Spleen (tissue), 11 donors: ENCODE data around the gene ATF6. TPM values are rescaled to one million over a fixed set of nuclear protein-coding genes. Genes with fewer than 3 reads are reported as not detected.

Experiments used
- DNase-seq: peaks from one replicate; pipeline ENCODE4 v3.0.0-alpha.2; 2020
- H3K27ac ChIP-seq, 8 donors: fragments of 200-600 bp; sonication (generic) in 7 of 8; 1 replicate in 4 of 8; 2 replicates in 4 of 8; pipeline versions ENCODE4 v1.5.0 to v1.8.0; 2016 to 2021; ENCODE audit warnings: inconsistent platforms in 4 of 8, mild to moderate bottlenecking in 4 of 8, moderate library complexity in 1 of 8
- H3K27me3 ChIP-seq, 7 donors: fragments of 200-600 bp; sonication (generic) in 6 of 7; replicated peaks in 1 of 7; 1 replicate in 4 of 7; 2 replicates in 3 of 7; pipeline versions ENCODE4 v1.5.0 to v1.8.0; 2016 to 2021; ENCODE audit warnings: inconsistent platforms in 3 of 7, mild to moderate bottlenecking in 1 of 7
- H3K36me3 ChIP-seq, 6 donors: fragments of 200-600 bp; sonication (generic) in 5 of 6; 1 replicate in 4 of 6; 2 replicates in 2 of 6; pipeline versions ENCODE4 v1.5.0 to v1.8.0; 2016 to 2021; ENCODE audit warnings: inconsistent platforms in 2 of 6
- H3K4me1 ChIP-seq, 6 donors: fragments of 200-600 bp; sonication (generic) in 5 of 6; 1 replicate in 3 of 6; 2 replicates in 3 of 6; pipeline versions ENCODE4 v1.5.0 to v1.8.0; 2016 to 2021; ENCODE audit warnings: inconsistent platforms in 3 of 6
- H3K4me3 ChIP-seq, 8 donors: fragments of 200-600 bp; sonication (generic) in 7 of 8; 1 replicate in 4 of 8; 2 replicates in 4 of 8; pipeline versions ENCODE4 v1.5.0 to v1.8.0; 2016 to 2021; ENCODE audit warnings: inconsistent platforms in 4 of 8, mild to moderate bottlenecking in 4 of 8, moderate library complexity in 2 of 8
- H3K9me3 ChIP-seq, 8 donors: fragments of 200-600 bp; sonication (generic) in 7 of 8; 1 replicate in 4 of 8; 2 replicates in 4 of 8; pipeline versions ENCODE4 v1.5.0 to v1.8.0; 2016 to 2021; ENCODE audit warnings: inconsistent platforms in 4 of 8
- CTCF ChIP-seq, 11 experiments: fragments of 200-600 bp in 7 of 11; fragments of 450-650 bp in 4 of 11; sonication (generic) in 4 of 11; IDR thresholded peaks in 8 of 11; conservative IDR thresholded peaks in 3 of 11; 1 replicate in 7 of 11; 2 replicates in 4 of 11; pipeline versions ENCODE4 v1.4.0 to v1.8.0; 2016 to 2021; ENCODE audit warnings: antibody characterized with exemption in 11 of 11, inconsistent platforms in 4 of 11, mild to moderate bottlenecking in 1 of 11
- POLR2A ChIP-seq, 3 donors: fragments of 450-650 bp; IDR thresholded peaks; one replicate each; pipeline ENCODE4 v1.5.1; 2017; ENCODE audit warnings: antibody characterized with exemption in 3 of 3, mild to moderate bottlenecking in 1 of 3
- POLR2AphosphoS5 ChIP-seq, 3 donors: sonication (generic); formaldehyde crosslinking; IDR thresholded peaks; one replicate each; pipeline ENCODE4 v1.5.1; 2017; ENCODE audit warnings: antibody characterized with exemption in 3 of 3
- WGBS, 5 donors: extraction: QIAGEN DNeasy Blood & Tissue Kit in 3 of 5; methylation state at CpG; one replicate each; pipeline versions ENCODE4 v1.1.5 to v1.1.7; 2013 to 2018; 5-methylcytosine and 5-hydroxymethylcytosine counted together
- intact Hi-C: fragments of 100-400 bp; cut with DNase I; formaldehyde crosslinking; loops from one replicate; pipeline ENCODE4 v1.15.0; 2023; ENCODE audit warnings: low total_unique reads
- polyA plus RNA-seq, 3 donors: library from polyadenylated mRNA; stranded (reverse); fragments of 200-250 nt; gene quantifications; one replicate each; pipeline ENCODE4 v1.2.1, GENCODE V29; 2013
- total RNA-seq, 7 donors: library from RNA; depleted of rRNA in 3 of 7; stranded (reverse); fragments of >200 nt in 3 of 7; fragmentation: NEBNext Ultra II Directional in 4 of 7; extraction: Animal tissue kit (Norgen Biotek cat#: 25700) in 4 of 7; gene quantifications; one replicate each; pipeline versions ENCODE4 v1.1.0 to v1.2.1, GENCODE V29; 2016 to 2021
- donor health status: healthy with polysubstance abuse.
- donor health status: DM: no; HTN: no; CAD: no; lungs with moderate emphysema.
- donor health status: DM: no; HTN: no; CAD: no.
- donor health status: Bipolar disorder and iron deficiency.
- donor health status: healthy.
- donor health status: DM: no; HTN: no; CAD: no.
- donor health status: DM: yes; HTN: yes; CAD: no.

ATF6 gene
- total and polyA plus RNA-seq, 10 donors: 2.5 to 46.8 (median 33.0) TPM

DNA sequence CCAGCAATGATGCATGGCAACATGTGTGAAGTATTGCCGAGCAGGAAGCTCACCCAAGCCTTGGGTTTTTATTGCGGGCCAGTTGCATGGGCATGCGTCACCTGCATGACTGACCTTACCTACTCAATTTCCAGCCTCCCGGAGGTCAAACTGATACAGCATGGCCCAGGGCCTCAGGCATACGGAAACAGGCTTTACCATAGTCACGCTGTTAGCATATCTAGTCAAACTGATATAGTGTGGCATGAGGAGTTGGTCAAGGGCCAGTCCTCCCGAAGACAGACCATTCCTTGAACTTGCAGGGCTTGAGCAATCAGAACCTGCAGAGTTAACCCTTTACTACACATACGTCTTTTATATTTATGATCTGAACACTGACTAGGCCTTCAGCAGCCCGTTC, 22.9 kb upstream of the ATF6 start:
- H3K9me3 ChIP-seq: no peaks in the 10 kb centered on the region

DNA sequence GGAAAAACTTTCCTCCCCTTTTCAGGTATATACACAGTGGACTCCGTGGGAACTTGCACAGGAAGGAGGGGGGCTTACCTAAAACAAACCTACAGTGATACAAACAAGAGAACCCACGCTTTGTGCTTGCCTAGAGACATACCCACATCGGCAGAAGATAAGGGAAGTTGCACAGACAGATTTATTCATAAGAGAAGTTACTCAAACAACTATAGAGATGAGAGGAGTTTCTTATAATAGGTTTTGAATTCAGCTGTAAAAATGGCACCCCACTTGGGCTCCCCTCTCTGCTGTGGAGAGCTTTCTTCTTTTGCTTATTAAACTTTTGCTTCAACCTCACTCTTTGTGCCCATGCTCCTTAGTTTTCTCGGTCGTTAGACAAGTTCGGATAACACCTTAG, 18.3 kb upstream of the ATF6 start:
- Histone ChIP-seq H3K4me1 (peaks cover 8 to 47% (median 26%) of the 10 kb centered on the region in 6 donors), H3K9me3 (no peaks in the 10 kb centered on the region), H3K36me3 (peaks cover 0 to 18% (median 13%) of the 10 kb centered on the region in 6 donors), H3K27me3 (peaks cover 0 to 5% (median 0%) of the 10 kb centered on the region in 7 donors), H3K27ac (no peak overlapping the region), H3K4me3 (no peak overlapping the region)
- WGBS, 5 donors: 59 to 69% (median 64%) methylated on average over 6 of the region's 6 CpGs
- TF ChIP-seq POLR2A (IDR thresholded peaks at IDR 0.05) (no peak), POLR2AphosphoS5 (IDR thresholded peaks at IDR 0.05) (no peak), CTCF (IDR thresholded peaks at IDR 0.05 in 8 of 11, conservative IDR thresholded peaks at IDR 0.05 in 3 of 11) (no peak)
- intact Hi-C loops: loop anchor here (10.0 kb wide), 1 partner anchor 183 kb away; no protein-coding TSS in a partner anchor
- DNase-seq: no peak

More for the DNA sequence above, 22.9 kb upstream of the ATF6 start:
- TF ChIP-seq POLR2AphosphoS5 (IDR thresholded peaks at IDR 0.05) (no peak), POLR2A (IDR thresholded peaks at IDR 0.05) (no peak), CTCF (IDR thresholded peaks at IDR 0.05 in 8 of 11, conservative IDR thresholded peaks at IDR 0.05 in 3 of 11) (no peak)
- Histone ChIP-seq H3K4me3 (no peak overlapping the region), H3K27ac (no peak overlapping the region), H3K4me1 (peaks cover 12 to 41% (median 35%) of the 10 kb centered on the region in 6 donors), H3K36me3 (no peaks in the 10 kb centered on the region), H3K27me3 (peaks cover 0 to 5% (median 0%) of the 10 kb centered on the region in 7 donors)
- DNase-seq: no peak
- WGBS, 5 donors: 73 to 88% (median 87%) methylated on average over 5 to 9 of the region's 9 CpGs
- intact Hi-C loops: loop anchor here (10.0 kb wide), 1 partner anchor 178 kb away; no protein-coding TSS in a partner anchor

DNA sequence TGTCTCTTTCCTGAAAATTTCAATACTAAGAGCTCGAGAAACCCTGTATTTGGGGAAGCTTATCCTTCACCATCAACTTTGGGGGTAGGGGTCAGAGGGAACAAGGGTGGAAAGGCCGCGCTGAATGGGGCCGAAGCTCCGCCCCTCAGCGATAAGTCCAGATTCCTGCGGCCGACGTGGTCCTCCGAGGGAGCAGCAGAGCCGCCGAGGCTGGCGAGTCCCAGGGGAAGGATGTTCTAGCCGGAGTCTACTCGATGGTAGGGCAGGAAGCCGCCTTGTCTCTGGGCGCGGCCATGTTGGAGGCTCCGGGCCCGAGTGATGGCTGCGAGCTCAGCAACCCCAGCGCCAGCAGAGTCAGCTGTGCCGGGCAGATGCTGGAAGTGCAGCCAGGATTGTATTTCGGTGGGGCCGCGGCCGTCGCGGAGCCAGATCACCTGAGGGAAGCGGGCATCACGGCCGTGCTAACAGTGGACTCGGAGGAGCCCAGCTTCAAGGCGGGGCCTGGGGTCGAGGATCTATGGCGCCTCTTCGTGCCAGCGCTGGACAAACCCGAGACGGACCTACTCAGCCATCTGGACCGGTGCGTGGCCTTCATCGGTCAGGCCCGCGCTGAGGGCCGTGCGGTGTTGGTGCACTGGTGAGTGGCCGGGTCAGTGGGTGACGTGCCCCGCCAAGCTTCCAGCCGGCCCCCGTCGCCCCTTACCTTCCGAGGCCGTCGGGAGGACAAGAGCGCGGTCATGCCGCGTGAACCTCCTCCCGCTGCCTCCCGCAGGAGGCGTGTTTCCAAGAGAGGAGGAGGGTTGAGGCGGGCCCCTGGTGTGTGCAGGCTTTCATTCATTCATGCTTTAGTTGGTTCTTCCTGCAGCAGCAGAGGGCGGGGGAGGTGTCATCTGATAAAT, 16.4 kb upstream of the ATF6 start, which contains the start of gene DUSP12:
TSS of gene DUSP12 (plus strand) at position 278 of the 899 bp plus-strand sequence. CDS start at position 294, 16 bp downstream.
- WGBS, 5 donors: 0 to 1% (median 1%) methylated on average over 62 to 65 of the region's 65 CpGs
- peak within 1 kb of the TSS; percentile 67 to 94 (median 89) for H3K27ac ChIP-seq

More for the DNA sequence above, 16.4 kb upstream of the ATF6 start, which contains the start of gene DUSP12:
- H3K9me3 ChIP-seq: no peaks in the 10 kb centered on the region
- intact Hi-C loops: loop anchor here (10.0 kb wide), 1 partner anchor 185 kb away; no protein-coding TSS in a partner anchor
- DNase-seq: peak; percentile 97
- peak within 1 kb of the TSS; percentile 80 to 99 (median 88) for H3K4me3 ChIP-seq
- TF ChIP-seq POLR2A (IDR thresholded peaks at IDR 0.05) (no peak), POLR2AphosphoS5 (IDR thresholded peaks at IDR 0.05) (peak; percentile 85 to 91 (median 88)), CTCF (IDR thresholded peaks at IDR 0.05 in 8 of 11, conservative IDR thresholded peaks at IDR 0.05 in 3 of 11) (peak in 4 of 11 experiments; percentile 8 to 22 (median 14))
- peaks cover 0 to 5% (median 0%) of the 10 kb centered on the region in 7 donors for H3K27me3 ChIP-seq
- peaks cover 3 to 38% (median 33%) of the 10 kb centered on the region in 6 donors for H3K36me3 ChIP-seq
- H3K4me1 ChIP-seq: peaks cover 8 to 58% (median 26%) of the 10 kb centered on the region in 6 donors
